Measurements from ENCODE around the gene TMEM182.

Gene TMEM182

GRCh38 chr2:102803041-102803896 is 41.4 kb downstream of the TMEM182 start:
- DNase-seq = no peak

- no peak for DNase-seq
These were observed 42.0 kb downstream of the TMEM182 start for GRCh38 chr2:102803897-102804217.

GRCh38 chr2:102806250-102806837 is 44.5 kb downstream of the TMEM182 start:
- DNase-seq = peak; percentile 90

GRCh38 chr2:102809291-102810189 is 47.7 kb downstream of the TMEM182 start:
- no peak for DNase-seq

- no peak for DNase-seq
These were observed 53.5 kb downstream of the TMEM182 start for GRCh38 chr2:102815285-102815684.

GRCh38 chr2:102826904-102827303 is 65.1 kb downstream of the TMEM182 start:
- DNase-seq = no peak

- no peak for DNase-seq
These were observed 71.0 kb downstream of the TMEM182 start for GRCh38 chr2:102832789-102833188.

- no peak for DNase-seq
These were observed 72.9 kb downstream of the TMEM182 start for GRCh38 chr2:102834523-102835273.

GRCh38 chr2:102837626-102838198 is 75.9 kb downstream of the TMEM182 start:
- no peak for DNase-seq

GRCh38 chr2:102839668-102840388 is 78.0 kb downstream of the TMEM182 start:
- peak; percentile 60 for DNase-seq

- peak; percentile 86 for DNase-seq
These were observed 79.4 kb downstream of the TMEM182 start for GRCh38 chr2:102841107-102841840.

- peak; percentile 64 for DNase-seq
These were observed 82.1 kb downstream of the TMEM182 start for GRCh38 chr2:102843764-102844443.

- no peak for DNase-seq
These were observed 83.1 kb downstream of the TMEM182 start for GRCh38 chr2:102844911-102845310.

GRCh38 chr2:102848366-102848839 is 86.6 kb downstream of the TMEM182 start:
- peak; percentile 91 for DNase-seq

GRCh38 chr2:102850888-102851287 is 89.1 kb downstream of the TMEM182 start:
- DNase-seq = no peak

- DNase-seq = no peak
These were observed 91.0 kb downstream of the TMEM182 start for GRCh38 chr2:102852867-102853266.
